NCI-H1092 (cell line): Measurements from ENCODE around the gene AANAT.

ENCODE experiments used
- DNase-seq: peaks from one replicate; lab custom pipeline; 2025; lab: John Stamatoyannopoulos, UW

The AANAT gene

GRCh38 chr17:76490112-76490710 lies 22.8 kb downstream of the AANAT start:
- no peak for DNase-seq

- no peak for DNase-seq
Measured at GRCh38 chr17:76491271-76492122, 24.1 kb downstream of the AANAT start.

GRCh38 chr17:76492123-76492988 lies 25.0 kb downstream of the AANAT start:
- no peak for DNase-seq

GRCh38 chr17:76492989-76493501 lies 25.6 kb downstream of the AANAT start:
- no peak for DNase-seq

- DNase-seq = no peak
Measured at GRCh38 chr17:76493505-76494167, 26.2 kb downstream of the AANAT start.

GRCh38 chr17:76495663-76496400 lies 28.4 kb downstream of the AANAT start:
- no peak for DNase-seq

GRCh38 chr17:76496464-76496863 lies 29.1 kb downstream of the AANAT start:
- no peak for DNase-seq

GRCh38 chr17:76497699-76497978 lies 30.2 kb downstream of the AANAT start:
- no peak for DNase-seq

- DNase-seq = peak; percentile 25
Measured at GRCh38 chr17:76497979-76498875, 30.8 kb downstream of the AANAT start.

- DNase-seq = no peak
Measured at GRCh38 chr17:76498876-76499251, 31.5 kb downstream of the AANAT start.

GRCh38 chr17:76499267-76499667 lies 31.9 kb downstream of the AANAT start:
- DNase-seq = no peak

GRCh38 chr17:76500074-76500746 lies 32.8 kb downstream of the AANAT start:
- DNase-seq = no peak

- no peak for DNase-seq
Measured at GRCh38 chr17:76500747-76501017, 33.3 kb downstream of the AANAT start.

GRCh38 chr17:76501018-76501826 lies 33.8 kb downstream of the AANAT start, which contains the start of gene RHBDF2:
Gene RHBDF2 (minus strand): TSS chr17:76501423. CDS start chr17:76481524, 19,899 bp downstream.
- DNase-seq = peak; percentile 36

GRCh38 chr17:76501827-76502307 lies 34.5 kb downstream of the AANAT start:
- no peak for DNase-seq

- DNase-seq = no peak
Measured at GRCh38 chr17:76502341-76503211, 35.2 kb downstream of the AANAT start.

GRCh38 chr17:76504117-76504516 lies 36.7 kb downstream of the AANAT start:
- DNase-seq = no peak
